Globus pallidus (tissue), 1 donor: ENCODE results near the gene GSK3B.
"Not testable (repeated sequence)": the region's sequence is repeated elsewhere in the genome, so short reads cannot be mapped to it uniquely, and the experiment has no call there.

Source experiments
- DNase-seq: peaks from one replicate; pipeline ENCODE4 v3.0.0-alpha.2; 2015; ENCODE audit warnings: low spot score

Gene GSK3B

DNA sequence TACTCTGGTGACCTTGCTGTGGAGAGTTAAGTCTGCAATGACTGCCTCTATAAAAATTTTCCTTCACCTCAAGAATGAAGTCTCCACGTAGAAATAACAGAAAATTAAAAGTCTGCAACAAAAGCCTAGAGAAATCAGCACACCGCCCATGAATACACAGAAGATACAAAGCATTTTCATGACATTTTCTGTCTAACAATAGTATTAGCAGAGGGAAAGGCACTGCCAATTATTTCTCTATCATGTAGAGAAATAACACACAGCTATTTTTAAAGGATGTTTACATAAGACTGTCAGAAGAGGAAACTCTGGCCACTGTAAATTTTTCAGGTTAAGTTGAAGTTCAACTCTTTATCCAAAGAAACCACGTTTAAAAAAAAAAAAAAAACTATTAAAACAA, 80.8 kb downstream of the GSK3B start:
- DNase-seq = no peak

DNA sequence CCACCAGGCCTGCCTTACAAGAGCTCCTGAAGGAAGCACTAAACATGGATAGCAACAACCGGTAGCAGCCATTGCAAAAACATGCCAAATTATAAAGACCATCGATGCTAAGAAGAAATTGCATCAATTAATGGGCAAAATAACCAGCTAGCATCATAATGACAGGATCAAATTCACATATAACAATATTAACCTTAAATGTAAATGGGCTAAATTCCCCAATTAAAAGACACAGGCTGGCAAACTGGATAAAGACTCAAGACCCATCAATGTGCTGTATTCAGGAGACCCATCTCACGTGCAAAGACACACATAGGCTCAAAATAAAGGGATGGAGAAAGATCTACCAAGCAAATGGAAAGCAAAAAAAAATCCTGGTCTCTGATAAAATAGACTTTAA, 88.5 kb downstream of the GSK3B start:
- not testable (repeated sequence) for DNase-seq

DNA sequence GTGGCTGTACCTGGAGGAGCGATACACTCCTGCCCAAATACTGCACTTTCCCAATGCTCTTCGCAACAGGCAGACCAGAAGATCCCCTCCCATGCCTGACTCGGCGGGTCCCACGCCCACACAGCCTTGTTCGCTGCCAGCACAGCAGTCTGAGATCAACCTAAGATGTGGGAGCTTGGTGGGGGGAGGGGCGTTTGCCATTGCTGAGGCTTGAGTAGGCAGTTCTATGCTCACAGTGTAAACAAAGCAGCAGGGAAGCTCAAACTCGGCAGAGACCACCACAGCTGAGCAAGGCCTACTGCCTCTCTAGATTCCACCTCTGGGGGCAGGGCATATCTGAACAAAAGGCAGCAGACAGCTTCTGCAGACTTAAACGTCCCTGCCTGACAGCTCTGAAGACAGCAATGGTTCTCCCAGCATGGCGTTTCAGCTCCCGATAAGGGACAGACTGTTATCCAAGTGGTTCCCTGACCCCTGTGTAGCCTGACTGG, 90.2 kb downstream of the GSK3B start:
- DNase-seq = not testable (repeated sequence)

DNA sequence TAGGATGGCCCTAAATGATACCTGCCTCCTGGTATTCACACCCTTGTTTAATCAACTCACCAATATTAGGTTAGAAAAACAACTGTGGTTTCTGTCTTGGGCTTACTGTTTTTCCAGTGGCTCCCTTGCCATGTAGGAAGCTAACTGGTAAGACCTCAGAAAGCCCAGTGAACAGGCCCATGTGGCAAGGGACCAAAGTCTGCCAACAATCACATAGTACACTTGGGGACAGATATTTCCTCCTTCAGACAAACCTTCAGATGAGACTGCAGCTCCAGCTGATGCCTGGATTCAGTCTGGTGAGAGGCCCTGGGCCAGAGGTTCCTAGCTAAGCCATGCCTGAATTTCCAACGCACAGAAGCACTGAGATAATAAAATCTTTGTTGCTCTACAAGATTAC, 96.1 kb downstream of the GSK3B start:
- DNase-seq = no peak

DNA sequence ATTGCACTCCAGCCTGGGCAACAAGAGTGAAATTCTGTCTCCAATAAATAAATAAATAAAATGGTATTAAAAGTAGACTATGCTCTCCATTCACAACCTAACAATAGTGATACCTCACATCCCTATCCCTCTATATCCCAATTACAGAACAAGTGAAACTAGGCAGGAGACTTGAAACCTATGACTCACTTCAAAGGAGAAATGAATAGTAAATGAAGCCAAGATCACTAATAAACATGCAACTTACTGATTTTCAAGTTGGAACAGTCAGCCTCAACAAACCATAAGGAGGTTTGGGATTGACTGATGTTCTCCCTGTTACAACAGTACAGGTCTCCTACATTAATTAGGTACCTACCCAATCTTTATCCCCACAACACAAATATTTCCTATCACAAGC, 103.4 kb downstream of the GSK3B start:
- DNase-seq = no peak

DNA sequence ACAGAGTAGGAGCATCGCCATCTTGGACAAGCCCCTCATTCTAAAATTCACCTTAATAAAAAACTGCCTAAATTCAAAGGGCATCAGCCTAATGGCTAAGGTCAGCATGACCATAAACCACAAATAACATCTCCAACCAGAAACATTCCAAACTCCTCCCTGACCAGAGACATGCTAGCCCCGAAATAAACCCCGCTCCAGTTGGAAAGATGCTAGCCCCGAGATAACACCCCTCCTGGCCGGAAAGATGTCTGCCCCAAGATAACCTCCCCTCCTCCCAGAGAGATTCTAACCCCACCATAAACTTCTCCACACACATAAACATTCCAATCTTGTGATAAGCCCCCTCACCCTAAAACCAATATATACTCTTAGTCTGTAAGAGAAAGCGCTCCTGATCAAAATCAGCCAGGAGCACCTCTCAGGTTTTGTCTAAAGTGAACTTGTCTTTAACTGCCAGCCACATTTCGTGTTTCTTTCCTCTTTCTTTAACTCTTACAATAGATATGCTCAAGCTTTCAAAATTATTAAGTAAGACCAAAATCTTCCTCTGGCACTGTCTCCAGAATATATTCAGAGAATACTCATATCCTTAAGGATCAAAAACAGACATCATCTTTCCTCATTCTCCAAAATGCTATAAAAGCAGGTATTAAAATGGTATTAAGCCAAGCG, 104.1 kb downstream of the GSK3B start:
- DNase-seq = no peak

DNA sequence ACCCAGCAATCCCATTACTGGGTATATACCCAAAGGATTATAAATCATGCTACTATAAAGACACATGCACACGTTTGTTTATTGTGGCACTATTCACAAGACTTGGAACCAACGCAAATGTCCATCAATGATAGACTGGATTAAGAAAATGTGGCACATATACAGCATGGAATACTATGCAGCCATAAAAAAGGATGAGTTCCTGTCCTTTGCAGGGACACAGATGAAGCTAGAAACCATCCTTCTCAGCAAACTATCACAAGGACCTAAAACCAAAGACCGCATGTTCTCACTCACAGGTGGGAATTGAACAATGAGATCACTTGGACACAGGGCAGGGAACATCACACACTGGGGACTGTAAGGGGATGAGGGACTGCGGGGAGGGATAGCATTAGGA, 107.4 kb downstream of the GSK3B start:
- DNase-seq = not testable (repeated sequence)

DNA sequence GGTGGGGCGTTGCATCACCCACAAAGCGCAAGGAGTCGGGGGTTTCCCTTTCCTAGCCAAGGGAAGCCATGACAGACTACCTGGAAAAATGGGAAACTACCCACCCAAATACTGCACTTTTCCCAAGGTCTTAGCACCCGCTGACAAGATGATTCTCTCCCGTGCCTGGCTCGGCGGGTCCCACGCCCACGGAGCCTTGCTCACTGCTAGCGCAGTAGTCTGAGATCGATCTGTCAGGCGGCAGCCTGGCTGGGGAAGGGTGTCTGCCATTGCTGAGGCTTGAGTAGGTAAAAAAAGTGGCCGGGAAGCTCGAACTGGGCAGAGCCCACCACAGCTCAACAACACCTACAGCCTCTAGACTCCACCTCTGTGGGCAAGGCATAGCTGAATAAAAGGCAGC, 112.9 kb downstream of the GSK3B start:
- no peak for DNase-seq

DNA sequence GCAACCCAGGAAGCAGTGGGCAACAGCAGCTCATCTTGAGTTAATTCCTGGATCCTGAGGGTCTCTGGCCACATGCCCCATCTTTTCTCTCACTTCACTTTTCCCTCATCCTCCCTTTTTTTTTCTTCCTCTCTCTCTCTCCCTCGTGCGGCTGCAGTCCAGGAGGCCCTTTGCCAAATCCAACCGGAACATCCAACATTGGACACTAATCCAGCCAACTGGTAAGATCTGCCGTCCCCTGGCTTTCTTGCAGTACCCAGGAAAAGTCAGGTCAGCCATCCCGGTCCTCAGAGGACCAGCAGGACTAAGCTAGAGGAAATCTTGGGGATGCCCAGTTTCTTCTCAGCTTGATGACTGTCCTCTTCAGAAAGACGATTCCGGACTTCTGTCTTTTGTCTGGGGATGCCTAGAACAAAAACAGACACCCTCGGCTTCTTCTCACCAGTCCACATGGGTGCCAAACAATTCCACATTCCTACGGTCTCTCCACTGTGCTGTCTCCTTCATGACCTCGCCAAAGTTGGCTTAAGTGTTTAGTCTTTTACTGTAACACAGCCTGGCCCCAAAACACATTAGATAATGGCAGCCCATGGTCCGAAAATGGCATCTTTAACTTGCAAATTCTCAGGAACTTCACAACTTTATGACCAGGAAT, 115.6 kb downstream of the GSK3B start:
- DNase-seq = no peak

DNA sequence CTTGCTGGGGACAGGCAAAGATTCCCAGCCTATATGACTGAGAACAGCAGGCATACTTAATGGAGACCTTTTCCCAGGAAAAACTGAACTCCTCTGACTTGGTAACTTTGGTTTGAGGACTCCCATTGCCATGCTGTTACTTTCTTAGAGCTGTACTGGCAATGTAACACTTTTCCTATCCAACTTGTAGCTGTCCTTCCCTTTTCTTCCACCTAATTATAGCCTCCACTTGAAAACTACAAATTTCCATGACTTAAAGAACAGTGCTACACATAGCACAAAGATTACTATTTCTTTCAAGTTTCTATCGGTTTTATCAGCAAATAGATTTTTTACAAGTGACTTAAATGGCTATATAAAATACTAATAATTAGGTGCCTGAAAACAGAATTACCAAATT, 116.9 kb downstream of the GSK3B start:
- no peak for DNase-seq

DNA sequence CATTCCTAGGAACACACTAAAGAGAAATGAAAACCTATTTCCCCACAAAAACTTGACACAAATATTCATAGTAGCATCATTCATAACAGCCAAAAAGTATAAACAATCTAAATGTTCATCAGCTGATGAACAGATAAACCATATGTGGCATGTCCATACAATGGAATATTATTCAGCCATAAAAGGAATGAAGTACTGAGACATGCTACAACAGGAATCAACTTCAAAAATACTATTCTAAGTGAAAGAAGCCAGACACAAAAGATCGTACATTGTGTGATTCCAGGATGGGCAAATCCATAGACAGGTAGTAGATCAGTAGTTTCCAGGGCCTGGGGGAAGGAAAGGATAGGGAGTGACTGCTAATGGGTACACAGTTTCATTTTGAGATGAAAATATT, 118.0 kb downstream of the GSK3B start:
- DNase-seq = no peak

DNA sequence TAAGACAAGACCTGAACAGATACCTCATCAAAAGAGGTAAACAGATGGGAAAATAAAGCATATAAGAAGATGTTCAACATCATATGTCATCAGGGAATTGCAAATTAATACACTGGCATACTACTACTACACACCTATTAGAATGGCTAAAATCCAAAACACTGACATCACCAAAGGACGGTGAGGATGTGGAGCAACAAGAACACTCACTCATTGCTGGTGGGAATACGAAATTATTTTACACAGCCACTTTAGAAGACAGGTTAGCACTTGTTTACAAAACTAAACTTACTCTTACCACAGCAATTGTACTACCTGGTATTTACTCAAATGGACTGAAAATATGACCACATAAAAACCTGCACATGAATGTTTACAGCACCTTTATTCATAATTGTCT, 119.6 kb downstream of the GSK3B start:
- no peak for DNase-seq

DNA sequence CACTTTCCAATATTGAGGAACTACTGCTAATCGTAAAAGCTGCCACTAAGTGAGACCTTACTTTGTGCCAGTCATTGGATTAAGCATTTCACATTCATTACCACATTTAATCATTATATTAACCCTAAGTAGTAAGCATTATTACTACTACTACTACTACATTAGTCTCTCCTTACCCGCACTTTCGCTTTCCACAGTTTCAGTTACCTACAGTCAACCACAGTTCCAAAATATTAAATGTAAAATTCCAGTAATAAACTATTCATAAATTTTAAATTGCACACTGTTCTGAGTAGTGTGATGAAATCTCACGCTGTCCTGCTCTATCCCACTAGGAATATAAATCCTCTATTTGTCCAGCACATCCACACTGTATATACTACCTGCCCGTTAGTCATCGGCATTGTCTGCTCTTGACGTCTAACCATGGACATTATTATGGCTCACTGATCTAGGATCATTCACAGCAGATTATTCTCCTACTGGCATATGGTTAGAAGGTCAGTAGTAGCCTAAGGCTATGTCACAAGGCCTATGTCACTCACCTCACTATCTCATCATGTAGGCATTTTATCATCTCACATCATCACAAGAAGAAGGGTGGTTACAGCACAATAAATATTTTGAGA, 121.1 kb downstream of the GSK3B start:
- no peak for DNase-seq

DNA sequence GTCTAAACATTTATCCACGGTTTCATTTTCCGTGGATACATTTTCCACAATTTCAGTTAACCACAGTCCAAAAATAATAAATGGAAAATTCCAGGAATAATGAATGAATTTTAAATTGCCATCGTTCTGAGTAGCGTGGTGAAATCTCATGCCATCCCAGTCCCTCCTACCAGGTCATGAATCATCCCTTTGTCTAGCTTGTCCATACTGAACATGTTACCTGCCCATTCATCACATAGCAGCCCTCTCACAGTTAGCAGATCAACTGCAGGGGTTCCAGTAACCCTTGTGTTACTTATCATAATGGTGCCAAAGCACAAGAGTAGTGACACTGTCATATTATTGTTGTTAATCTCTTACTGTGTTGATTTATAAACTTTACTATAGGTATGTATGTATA, 124.5 kb downstream of the GSK3B start:
- DNase-seq = no peak

DNA sequence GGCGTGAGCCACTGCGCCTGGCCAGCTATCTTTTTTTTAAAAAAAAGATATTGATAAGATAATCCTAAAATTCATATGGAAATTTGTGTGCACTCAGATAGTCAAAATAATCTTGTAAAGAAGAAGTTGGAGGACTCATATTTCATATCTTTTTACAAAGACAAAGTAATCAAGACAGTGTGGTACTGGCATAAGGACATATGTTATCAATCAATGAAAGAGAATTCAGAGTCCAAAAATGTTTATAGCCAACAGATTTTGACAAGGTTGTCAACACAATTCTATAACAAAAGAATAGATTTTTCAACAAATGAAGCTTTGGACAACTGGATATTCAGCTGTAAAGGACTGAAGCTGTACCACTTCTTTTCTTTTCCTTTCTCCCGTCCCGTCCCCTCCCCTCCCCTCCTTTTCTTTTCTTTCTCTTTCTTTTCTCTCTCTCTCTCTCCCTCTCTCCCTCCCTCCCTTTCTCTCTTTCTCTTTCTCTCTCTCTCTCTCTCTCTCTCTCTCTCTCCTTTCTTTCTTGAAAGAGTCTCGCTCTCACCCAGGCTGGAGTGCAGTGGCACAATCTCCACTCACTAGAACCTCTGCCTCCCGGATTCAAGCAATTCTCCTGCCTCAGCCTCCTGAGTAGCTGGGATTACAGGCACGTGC, 126.8 kb downstream of the GSK3B start:
- DNase-seq = no peak

DNA sequence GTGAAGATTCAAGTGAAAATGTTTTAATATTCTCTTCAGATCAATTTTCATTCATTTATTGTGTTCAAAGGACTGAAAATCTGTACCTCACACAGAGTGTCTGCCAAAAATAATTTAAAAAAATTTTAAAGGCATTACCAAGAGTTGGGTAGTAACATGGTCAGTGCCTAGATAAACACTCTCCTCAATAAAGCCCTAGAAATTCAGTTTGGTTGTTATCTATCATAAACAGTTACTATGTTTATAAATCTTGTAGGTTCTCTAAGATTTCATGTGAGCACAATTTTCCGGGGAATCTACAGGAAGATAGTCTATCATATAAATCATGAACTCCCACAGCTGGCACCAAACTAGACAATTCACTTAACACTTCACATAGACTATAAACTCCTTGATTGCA, 128.6 kb downstream of the GSK3B start:
- DNase-seq = no peak

DNA sequence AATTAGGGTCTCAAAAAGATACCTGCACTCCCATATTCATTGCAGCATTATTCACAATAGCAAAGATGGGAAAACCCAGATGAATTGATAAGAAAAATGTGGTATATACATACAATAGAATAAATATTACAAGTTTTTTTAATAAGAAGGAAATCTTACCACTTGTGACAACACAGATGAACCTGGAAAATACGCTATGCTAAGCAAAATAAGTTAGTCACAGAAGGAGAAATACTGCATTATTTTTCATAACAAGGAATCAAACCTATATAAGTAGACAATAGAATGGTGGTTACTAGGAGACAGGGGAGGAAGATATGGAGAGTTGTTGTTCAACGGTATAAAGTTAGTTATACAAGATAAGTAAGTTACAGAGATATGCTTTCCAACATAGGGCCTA, 130.0 kb downstream of the GSK3B start:
- DNase-seq = no peak

DNA sequence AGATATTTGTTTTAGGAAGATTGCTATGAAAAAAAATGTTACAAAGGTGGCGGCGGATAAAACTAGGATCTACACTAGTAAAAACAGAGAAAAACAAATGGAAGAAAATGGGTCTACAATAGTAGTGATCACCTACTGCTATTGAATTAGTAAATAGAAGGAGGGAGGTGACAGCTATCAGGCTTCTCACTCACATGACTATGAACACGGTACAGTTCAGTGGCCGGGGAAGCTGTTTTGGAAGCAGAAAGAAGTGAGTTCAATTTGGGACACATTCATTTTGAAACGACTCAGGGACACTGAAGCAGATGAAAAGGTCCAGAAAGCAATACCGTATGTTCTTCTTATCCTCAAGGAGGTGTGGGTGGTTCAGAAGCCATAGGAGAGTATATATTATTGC, 138.3 kb downstream of the GSK3B start:
- DNase-seq = no peak

DNA sequence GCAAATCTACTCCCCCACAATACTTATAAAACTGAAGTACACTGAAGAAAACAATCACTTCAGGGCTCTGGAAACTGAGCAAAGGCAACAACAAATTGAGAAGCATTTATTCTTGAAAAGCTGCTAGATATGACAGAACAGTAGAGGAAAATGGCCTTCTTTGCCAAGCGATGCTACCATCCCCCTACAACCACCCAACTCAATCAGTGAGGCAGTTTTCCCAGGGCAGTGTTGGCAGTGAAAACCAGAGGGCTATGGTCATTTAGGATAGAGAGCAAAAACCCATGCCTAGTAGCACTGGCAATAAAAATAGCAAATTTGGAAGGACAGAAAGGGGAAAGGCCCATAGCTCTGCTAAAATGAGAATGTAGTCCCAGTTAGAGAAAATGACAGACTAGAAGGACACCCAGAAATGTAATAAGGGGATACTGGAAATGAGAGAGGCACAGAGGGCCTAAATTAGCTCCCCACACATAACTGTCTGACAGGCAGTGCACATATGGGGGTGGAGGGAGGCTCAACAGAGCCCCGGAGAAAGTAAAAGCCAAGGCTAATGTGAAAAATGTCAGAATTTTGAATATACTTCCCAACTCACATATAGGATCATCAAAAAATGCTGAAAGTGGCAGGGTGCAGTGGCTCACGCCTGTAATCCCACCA, 143.5 kb downstream of the GSK3B start:
- DNase-seq = no peak

DNA sequence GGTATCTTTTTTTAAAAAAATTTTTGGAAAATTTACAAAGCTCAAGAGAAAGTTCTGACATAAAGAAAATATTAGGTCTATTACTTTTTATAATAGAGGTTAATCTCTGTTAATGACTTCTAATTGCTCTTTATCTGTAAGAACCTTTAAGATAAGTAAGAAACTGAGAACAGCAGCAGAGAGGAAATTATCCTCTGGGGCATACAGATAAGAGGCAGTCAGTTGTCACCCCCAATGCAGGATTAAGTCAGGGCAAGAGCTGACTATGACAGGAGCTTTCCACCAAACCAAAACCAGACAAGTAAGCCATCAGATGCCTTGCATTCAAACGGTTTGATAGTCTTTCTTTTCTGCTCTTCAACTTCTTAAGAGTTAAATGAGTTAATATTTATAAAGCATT, 149.0 kb downstream of the GSK3B start:
- no peak for DNase-seq

DNA sequence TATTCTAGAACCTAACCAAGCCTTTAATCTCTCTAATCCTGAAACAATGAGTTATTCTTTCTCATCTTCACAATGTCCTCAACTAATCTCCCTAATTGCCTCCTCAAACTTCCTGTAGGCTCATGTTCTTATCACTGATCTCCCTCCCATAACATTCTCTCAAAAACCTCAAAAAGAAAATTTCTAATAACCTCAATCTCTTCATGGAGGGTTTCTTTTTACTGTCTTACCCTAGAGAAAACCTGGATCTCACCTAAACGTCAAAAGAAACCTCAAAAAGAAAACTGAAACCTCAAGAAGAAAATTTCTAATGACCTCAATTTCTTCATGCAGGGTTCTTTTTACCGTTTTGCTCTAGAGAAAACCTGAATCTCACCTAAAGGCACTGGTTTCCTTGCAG, 150.2 kb downstream of the GSK3B start:
- no peak for DNase-seq

DNA sequence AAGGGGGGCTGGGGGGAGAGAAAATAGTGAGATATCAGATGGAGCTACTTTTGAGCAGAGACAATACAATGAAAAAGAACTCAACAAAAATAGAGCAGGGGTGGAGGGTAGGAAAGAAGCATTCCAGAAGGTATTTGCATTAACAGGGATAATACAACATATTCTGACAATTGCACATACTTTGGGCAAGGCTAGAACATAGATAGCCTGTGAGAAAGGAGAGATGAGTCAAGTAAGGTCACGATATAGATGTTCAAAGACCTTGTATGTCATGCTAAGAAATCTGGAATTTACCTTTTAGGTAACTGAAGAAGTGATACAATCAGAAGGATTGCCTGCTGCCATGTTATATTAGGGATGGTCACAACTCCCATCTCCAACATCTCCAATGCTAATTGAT, 155.2 kb downstream of the GSK3B start:
- DNase-seq = no peak
